ENCODE data around the gene OXCT1. TPM values are rescaled to one million over a fixed set of nuclear protein-coding genes. Genes with fewer than 3 reads are reported as not detected.

Gene OXCT1
- total RNA-seq, 1 experiment from 2014 or later: 20.6 TPM

GRCh38 chr5:41831155-41831554, 39.1 kb downstream of the OXCT1 start:
- ChIA-PET POLR2A (no interaction called here), CTCF (no interaction called here)
- DNase-seq (ENCODE audit: low spot score) (no peak), ATAC-seq (no peak)
- Mint-ChIP-seq H3K36me3 (peaks cover 10% of the 10 kb centered on the region), H3K27ac (no peak overlapping the region), H3K4me1 (no peaks in the 10 kb centered on the region), H3K4me3 (no peak overlapping the region), H3K27me3 (ENCODE audit: low read depth) (no peaks in the 10 kb centered on the region; the same call in 1 of the 2 replicates), H3K9me3 (no peaks in the 10 kb centered on the region)
- TF ChIP-seq NR1H2 (CRISPR knock-in tag; IDR thresholded peaks at IDR 0.05) (no peak), FOXJ3 (CRISPR knock-in tag; IDR thresholded peaks at IDR 0.05; ENCODE audit: borderline replicate concordance) (no peak), ZNF532 (CRISPR knock-in tag; IDR thresholded peaks at IDR 0.05; ENCODE audit: borderline replicate concordance) (no peak), NFYB (CRISPR knock-in tag; conservative IDR thresholded peaks at IDR 0.05; ENCODE audit: low read depth) (no peak), MLX (CRISPR knock-in tag; IDR thresholded peaks at IDR 0.05) (no peak)

- TF ChIP-seq PRRX2 (CRISPR knock-in tag; IDR thresholded peaks at IDR 0.05) (no peak), HMGA2 (CRISPR knock-in tag; IDR thresholded peaks at IDR 0.05) (no peak), ZNF532 (CRISPR knock-in tag; IDR thresholded peaks at IDR 0.05; ENCODE audit: borderline replicate concordance) (no peak), EMX1 (CRISPR knock-in tag; IDR thresholded peaks at IDR 0.05) (no peak), TEAD1 (CRISPR knock-in tag; IDR thresholded peaks at IDR 0.05) (no peak), ESRRA (CRISPR knock-in tag; IDR thresholded peaks at IDR 0.05; ENCODE audit: borderline replicate concordance) (no peak), RELA (CRISPR knock-in tag; IDR thresholded peaks at IDR 0.05; ENCODE audit: borderline replicate concordance) (no peak), FOXP1 (CRISPR knock-in tag; IDR thresholded peaks at IDR 0.05; ENCODE audit: borderline replicate concordance) (no peak)
- H3K36me3 Mint-ChIP-seq: 0 out of 2 replicates have a peak, but pooled peaks cover 3% of the 10 kb centered on the region
- no peaks in the 10 kb centered on the region for H3K4me1 Mint-ChIP-seq
- no peaks in the 10 kb centered on the region for H3K27me3 Mint-ChIP-seq (ENCODE audit: low read depth)
- ATAC-seq (no peak), DNase-seq (ENCODE audit: low spot score) (no peak)
- H3K27ac Mint-ChIP-seq: no peak overlapping the region
- H3K4me3 Mint-ChIP-seq: no peak overlapping the region
- ChIA-PET POLR2A (no interaction called here), CTCF (interaction anchor here (1.7 kb wide), 1 partner anchor 16 kb away, joined by 4 read pairs; no protein-coding TSS in a partner anchor)
- no peaks in the 10 kb centered on the region for H3K9me3 Mint-ChIP-seq
These were observed 42.4 kb downstream of the OXCT1 start for GRCh38 chr5:41827792-41828191.

GRCh38 chr5:41822036-41822435, 48.2 kb downstream of the OXCT1 start:
- no peaks in the 10 kb centered on the region for H3K4me1 Mint-ChIP-seq
- H3K27ac Mint-ChIP-seq: no peak overlapping the region
- DNase-seq (ENCODE audit: low spot score): peak; percentile 11
- CTCF ChIA-PET: interaction anchor here (0.9 to 1.0 kb wide), 2 partner anchors 35 to 236 kb away, joined by 3 read pairs; no protein-coding TSS in a partner anchor
- ATAC-seq: peak; percentile 67
- POLR2A ChIA-PET: no interaction called here
- no peaks in the 10 kb centered on the region for H3K36me3 Mint-ChIP-seq
- H3K9me3 Mint-ChIP-seq: no peaks in the 10 kb centered on the region
- H3K4me3 Mint-ChIP-seq: no peak overlapping the region
- no peaks in the 10 kb centered on the region for H3K27me3 Mint-ChIP-seq (ENCODE audit: low read depth)
- TF ChIP-seq ZNF121 (CRISPR knock-in tag; IDR thresholded peaks at IDR 0.05): no peak
- TF ChIP-seq ZNF671 (CRISPR knock-in tag; IDR thresholded peaks at IDR 0.05): no peak
- TF ChIP-seq CDX4 (CRISPR knock-in tag; IDR thresholded peaks at IDR 0.05; ENCODE audit: borderline replicate concordance): no peak
- no peak for TF ChIP-seq MLX (CRISPR knock-in tag; IDR thresholded peaks at IDR 0.05)
- no peak for TF ChIP-seq ERG (CRISPR knock-in tag; IDR thresholded peaks at IDR 0.05)
- TF ChIP-seq ELF4 (CRISPR knock-in tag; IDR thresholded peaks at IDR 0.05; ENCODE audit: low read depth): no peak
- no peak for TF ChIP-seq ZBTB21 (CRISPR knock-in tag; IDR thresholded peaks at IDR 0.05; ENCODE audit: borderline replicate concordance)
- no peak for TF ChIP-seq ZNF232 (CRISPR knock-in tag; IDR thresholded peaks at IDR 0.05)

Measured in WTC11 (cell line).